K562 (cell line): Measurements from ENCODE around the gene CEBPB. TPM values are rescaled to one million over a fixed set of nuclear protein-coding genes. Genes with fewer than 3 reads are reported as not detected.

Experiments used
- ARID1B ChIP-seq: fragments of 450-650 bp; IDR thresholded peaks from 2 replicates; pipeline ENCODE4 v1.6.1; 2016; ENCODE audit warnings: antibody characterized with exemption, mild to moderate bottlenecking, inconsistent platforms
- ARID4B ChIP-seq: sonication (generic); formaldehyde crosslinking; IDR thresholded peaks from 2 replicates; pipeline ENCODE4 v1.8.0; 2022; ENCODE audit warnings: mild to moderate bottlenecking, missing genetic modification reagents
- ATF1 ChIP-seq, 2 experiments: fragments of 450-650 bp in 1 of 2; IDR thresholded peaks; 2 replicates each; pipeline ENCODE4 v1.6.1; 2016; ENCODE audit warnings: missing compliant biosample characterization in 1 of 2, missing genetic modification characterization in 1 of 2
- ATF7 ChIP-seq: fragments of 450-650 bp; IDR thresholded peaks from 2 replicates; pipeline ENCODE4 v1.7.1; 2014; ENCODE audit warnings: mild to moderate bottlenecking, moderate library complexity
- BHLHE40 ChIP-seq: IDR thresholded peaks from 2 replicates; pipeline ENCODE4 v1.6.1; 2011; ENCODE audit warnings: low read length, improper control_type of control experiment
- COPS2 ChIP-seq: fragments of 450-650 bp; conservative IDR thresholded peaks from 2 replicates; pipeline ENCODE4 v1.6.1; 2016; ENCODE audit warnings: mild to moderate bottlenecking, moderate library complexity
- CTCFL ChIP-seq: IDR thresholded peaks from 2 replicates; pipeline ENCODE4 v1.6.1; 2011; ENCODE audit warnings: borderline replicate concordance, low read depth, mild to moderate bottlenecking, moderate library complexity, low read length; ENCODE audit not compliant: insufficient read depth, poor library complexity, severe bottlenecking
- ESRRA ChIP-seq: fragments of 450-650 bp; IDR thresholded peaks from 2 replicates; pipeline ENCODE4 v1.6.1; 2014; ENCODE audit warnings: low read depth, mild to moderate bottlenecking, moderate library complexity, borderline replicate concordance
- EZH2 ChIP-seq: IDR thresholded peaks from 2 replicates; pipeline ENCODE4 v1.6.1; 2012; ENCODE audit warnings: low read depth, mild to moderate bottlenecking, inconsistent platforms, low read length, borderline replicate concordance
- HIVEP1 ChIP-seq: fragments of 250-450 bp; sonication (Bioruptor Pico); IDR thresholded peaks from 2 replicates; pipeline ENCODE4 v1.4.0; 2020; ENCODE audit warnings: mild to moderate bottlenecking
- IRF2 ChIP-seq: sonication (generic); formaldehyde crosslinking; IDR thresholded peaks from 2 replicates; pipeline ENCODE4 v1.8.1; 2022; ENCODE audit warnings: mild to moderate bottlenecking, missing genetic modification reagents
- KDM1A ChIP-seq, 2 experiments: fragments of 450-650 bp; IDR thresholded peaks; 2 replicates each; pipeline ENCODE4 v1.6.1; 2016; ENCODE audit warnings: mild to moderate bottlenecking in 2 of 2
- KLF16 ChIP-seq: IDR thresholded peaks from 2 replicates; pipeline ENCODE4 v1.6.1; 2016; ENCODE audit warnings: antibody characterized with exemption
- NR3C1 ChIP-seq: sonication (generic); formaldehyde crosslinking; IDR thresholded peaks from 2 replicates; pipeline ENCODE4 v1.8.1; 2022; ENCODE audit warnings: missing genetic modification reagents
- PHB ChIP-seq: fragments of 250-450 bp; sonication (Bioruptor Pico); IDR thresholded peaks from 2 replicates; pipeline ENCODE4 v1.5.0; 2021
- SOX6 ChIP-seq: fragments of 450-650 bp; IDR thresholded peaks from 2 replicates; pipeline ENCODE4 v1.6.1; 2014; ENCODE audit warnings: mild to moderate bottlenecking
- SP1 ChIP-seq: sonication (generic); formaldehyde crosslinking; IDR thresholded peaks from 2 replicates; pipeline ENCODE4 v1.8.1; 2022; ENCODE audit warnings: mild to moderate bottlenecking, missing genetic modification reagents
- STAG1 ChIP-seq: sonication (generic); formaldehyde crosslinking; IDR thresholded peaks from 2 replicates; pipeline ENCODE4 v1.5.0; 2020; ENCODE audit warnings: missing genetic modification reagents, borderline replicate concordance
- TFAM ChIP-seq: fragments of 250-450 bp; sonication (Bioruptor Pico); conservative IDR thresholded peaks from 2 replicates; pipeline ENCODE4 v1.5.0; 2021; ENCODE audit warnings: mild to moderate bottlenecking, moderate library complexity
- TRIM28 ChIP-seq: fragments of 450-650 bp; IDR thresholded peaks from 2 replicates; pipeline ENCODE4 v1.6.1; 2017
- U2AF1 ChIP-seq: fragments of 200-400 bp; formaldehyde crosslinking; optimal IDR thresholded peaks from 2 replicates; pipeline ENCODE3; 2017; ENCODE audit warnings: mild to moderate bottlenecking, low read depth, low read length, moderate library complexity
- XRCC5 ChIP-seq: fragments of 200-400 bp; formaldehyde crosslinking; IDR thresholded peaks from 2 replicates; pipeline ENCODE4 v1.6.1; 2017; ENCODE audit warnings: low read depth, mild to moderate bottlenecking, low read length
- ZNF12 ChIP-seq: sonication (generic); formaldehyde crosslinking; IDR thresholded peaks from 2 replicates; pipeline ENCODE4 v1.4.0; 2020; ENCODE audit warnings: mild to moderate bottlenecking, missing genetic modification reagents
- ZNF586 ChIP-seq: fragments of 450-650 bp; formaldehyde crosslinking; conservative IDR thresholded peaks from 2 replicates; pipeline ENCODE4 v1.4.0; 2020; ENCODE audit warnings: mild to moderate bottlenecking, moderate library complexity
- polyA plus RNA-seq, 8 experiments: library from polyadenylated mRNA; depleted of rRNA in 4 of 8; stranded (reverse) in 5 of 8; unstranded in 3 of 8; fragments of >200 nt; fragmentation: Nextera tagmentation in 2 of 8; fragmentation: Illumina TruSeq in 1 of 8; extraction: Ambion mirVana in 2 of 8; extraction: Trizol in 1 of 8; gene quantifications; 2 replicates each; pipeline versions ENCODE4 v1.2.1 to v1.2.3, GENCODE V29; 2011 to 2014; ENCODE audit warnings: inconsistent platforms in 1 of 8, missing spikeins in 1 of 8
- total RNA-seq, 7 experiments: library from RNA; depleted of rRNA in 6 of 7; stranded (reverse); fragments of >200 nt in 6 of 7; fragmentation: Illumina TruSeq in 2 of 7; extraction: Trizol in 2 of 7; gene quantifications; 2 replicates each; pipeline versions ENCODE4 v1.2.1 to v1.2.3, GENCODE V29; 2011 to 2021; ENCODE audit warnings: low replicate concordance in 1 of 7

The CEBPB gene
- total and polyA plus RNA-seq, 9 of the 15 experiments (the other 6 are each of a cell fraction or from before 2014, with no cell fraction given) = 1.2 to 72.6 (median 7.8) TPM

GRCh38 chr20:50169329-50169823, 21.3 kb upstream of the CEBPB start (continued):
- TF ChIP-seq ATF7 = peak; percentile 29; the same call in 1 of the 2 replicates
- no peak for TF ChIP-seq HIVEP1
- 0 out of 2 replicates have a peak, but pooled peaks have one; percentile 21 for TF ChIP-seq BHLHE40
- TF ChIP-seq TRIM28 = peak; percentile 53; the same call in 1 of the 2 replicates
- TF ChIP-seq CTCFL = no peak
- no peak for TF ChIP-seq ARID4B
- TF ChIP-seq ZNF586 (CRISPR knock-in tag) = no peak
- TF ChIP-seq COPS2 = no peak
- no peak for TF ChIP-seq SP1
- no peak for TF ChIP-seq ATF1 (CRISPR knock-in tag; IDR thresholded peaks at IDR 0.05)
- no peak for TF ChIP-seq ATF1 (tag; IDR thresholded peaks at IDR 0.05)
- TF ChIP-seq PHB = 0 out of 2 replicates have a peak, but pooled peaks have one; percentile 26
- no peak for TF ChIP-seq TFAM (CRISPR knock-in tag)
- TF ChIP-seq SOX6 = no peak
- no peak for TF ChIP-seq NR3C1
- TF ChIP-seq ESRRA = no peak
- no peak for TF ChIP-seq EZH2
- TF ChIP-seq ARID1B = 0 out of 2 replicates have a peak, but pooled peaks have one; percentile 15
- 0 out of 2 replicates have a peak, but pooled peaks have one; percentile 17 for TF ChIP-seq KLF16
- 0 out of 2 replicates have a peak, but pooled peaks have one; percentile 19 for TF ChIP-seq XRCC5
- TF ChIP-seq ZNF12 (CRISPR knock-in tag) = no peak
- TF ChIP-seq IRF2 = no peak
- peak; percentile 67 to 80 for TF ChIP-seq KDM1A (IDR thresholded peaks at IDR 0.05)
- peak; percentile 61; the same call in 1 of the 2 replicates for TF ChIP-seq STAG1 (CRISPR knock-in tag)
- TF ChIP-seq U2AF1 = no peak
